ENCODE data around the gene VPS52.
A peak's percentile ranks its signal among the peaks of the same experiment; 100 is the strongest.

VPS52 gene

GRCh38 chr6:33209856-33210255 is 61.8 kb downstream of the VPS52 start:
- TF ChIP-seq CTCF (IDR thresholded peaks at IDR 0.05; ENCODE audit: borderline replicate concordance, control extremely low read depth, extremely low read depth, insufficient read depth, missing control alignments): no peak
- DNase-seq (ENCODE audit: low spot score): no peak
- in situ Hi-C loops (cut with MboI; ENCODE audit: low sequenced_read_pairs, unreplicated experiment): no loop called here

- TF ChIP-seq CTCF (IDR thresholded peaks at IDR 0.05; ENCODE audit: borderline replicate concordance, control extremely low read depth, extremely low read depth, insufficient read depth, missing control alignments): no peak
- DNase-seq (ENCODE audit: low spot score): peak; percentile 97
- in situ Hi-C loops (cut with MboI; ENCODE audit: low sequenced_read_pairs, unreplicated experiment): no loop called here
These were observed 63.3 kb downstream of the VPS52 start, which contains the start of gene RING1 for GRCh38 chr6:33208091-33208967. Gene RING1 (plus strand): TSS chr6:33208500. CDS start chr6:33208823, 323 bp downstream.

GRCh38 chr6:33207552-33208090 is 64.1 kb downstream of the VPS52 start:
- in situ Hi-C loops (cut with MboI; ENCODE audit: low sequenced_read_pairs, unreplicated experiment): no loop called here
- TF ChIP-seq CTCF (IDR thresholded peaks at IDR 0.05; ENCODE audit: borderline replicate concordance, control extremely low read depth, extremely low read depth, insufficient read depth, missing control alignments): no peak
- no peak for DNase-seq (ENCODE audit: low spot score)

GRCh38 chr6:33206864-33207551 is 64.7 kb downstream of the VPS52 start:
- in situ Hi-C loops (cut with MboI; ENCODE audit: low sequenced_read_pairs, unreplicated experiment): no loop called here
- TF ChIP-seq CTCF (IDR thresholded peaks at IDR 0.05; ENCODE audit: borderline replicate concordance, control extremely low read depth, extremely low read depth, insufficient read depth, missing control alignments): no peak
- no peak for DNase-seq (ENCODE audit: low spot score)

- in situ Hi-C loops (cut with MboI; ENCODE audit: low sequenced_read_pairs, unreplicated experiment): no loop called here
- no peak for DNase-seq (ENCODE audit: low spot score)
- TF ChIP-seq CTCF (IDR thresholded peaks at IDR 0.05; ENCODE audit: borderline replicate concordance, control extremely low read depth, extremely low read depth, insufficient read depth, missing control alignments): no peak
These were observed 65.4 kb downstream of the VPS52 start for GRCh38 chr6:33206027-33206863.
